Spleen (tissue), 11 donors: ENCODE results near the gene EFCAB11. TPM values are rescaled to one million over a fixed set of nuclear protein-coding genes. Genes with fewer than 3 reads are reported as not detected.

Experiments used
- DNase-seq: peaks from one replicate; pipeline ENCODE4 v3.0.0-alpha.2; 2020
- H3K27ac ChIP-seq, 8 donors: fragments of 200-600 bp; sonication (generic) in 7 of 8; 1 replicate in 4 of 8; 2 replicates in 4 of 8; pipeline versions ENCODE4 v1.5.0 to v1.8.0; 2016 to 2021; ENCODE audit warnings: inconsistent platforms in 4 of 8, mild to moderate bottlenecking in 4 of 8, moderate library complexity in 1 of 8
- H3K27me3 ChIP-seq, 7 donors: fragments of 200-600 bp; sonication (generic) in 6 of 7; replicated peaks in 1 of 7; 1 replicate in 4 of 7; 2 replicates in 3 of 7; pipeline versions ENCODE4 v1.5.0 to v1.8.0; 2016 to 2021; ENCODE audit warnings: inconsistent platforms in 3 of 7, mild to moderate bottlenecking in 1 of 7
- H3K36me3 ChIP-seq, 6 donors: fragments of 200-600 bp; sonication (generic) in 5 of 6; 1 replicate in 4 of 6; 2 replicates in 2 of 6; pipeline versions ENCODE4 v1.5.0 to v1.8.0; 2016 to 2021; ENCODE audit warnings: inconsistent platforms in 2 of 6
- H3K4me1 ChIP-seq, 6 donors: fragments of 200-600 bp; sonication (generic) in 5 of 6; 1 replicate in 3 of 6; 2 replicates in 3 of 6; pipeline versions ENCODE4 v1.5.0 to v1.8.0; 2016 to 2021; ENCODE audit warnings: inconsistent platforms in 3 of 6
- H3K4me3 ChIP-seq, 8 donors: fragments of 200-600 bp; sonication (generic) in 7 of 8; 1 replicate in 4 of 8; 2 replicates in 4 of 8; pipeline versions ENCODE4 v1.5.0 to v1.8.0; 2016 to 2021; ENCODE audit warnings: inconsistent platforms in 4 of 8, mild to moderate bottlenecking in 4 of 8, moderate library complexity in 2 of 8
- H3K9me3 ChIP-seq, 8 donors: fragments of 200-600 bp; sonication (generic) in 7 of 8; 1 replicate in 4 of 8; 2 replicates in 4 of 8; pipeline versions ENCODE4 v1.5.0 to v1.8.0; 2016 to 2021; ENCODE audit warnings: inconsistent platforms in 4 of 8
- CTCF ChIP-seq, 11 experiments: fragments of 200-600 bp in 7 of 11; fragments of 450-650 bp in 4 of 11; sonication (generic) in 4 of 11; IDR thresholded peaks in 8 of 11; conservative IDR thresholded peaks in 3 of 11; 1 replicate in 7 of 11; 2 replicates in 4 of 11; pipeline versions ENCODE4 v1.4.0 to v1.8.0; 2016 to 2021; ENCODE audit warnings: antibody characterized with exemption in 11 of 11, inconsistent platforms in 4 of 11, mild to moderate bottlenecking in 1 of 11
- POLR2A ChIP-seq, 3 donors: fragments of 450-650 bp; IDR thresholded peaks; one replicate each; pipeline ENCODE4 v1.5.1; 2017; ENCODE audit warnings: antibody characterized with exemption in 3 of 3, mild to moderate bottlenecking in 1 of 3
- POLR2AphosphoS5 ChIP-seq, 3 donors: sonication (generic); formaldehyde crosslinking; IDR thresholded peaks; one replicate each; pipeline ENCODE4 v1.5.1; 2017; ENCODE audit warnings: antibody characterized with exemption in 3 of 3
- WGBS, 5 donors: extraction: QIAGEN DNeasy Blood & Tissue Kit in 3 of 5; methylation state at CpG; one replicate each; pipeline versions ENCODE4 v1.1.5 to v1.1.7; 2013 to 2018; 5-methylcytosine and 5-hydroxymethylcytosine counted together
- intact Hi-C: fragments of 100-400 bp; cut with DNase I; formaldehyde crosslinking; loops from one replicate; pipeline ENCODE4 v1.15.0; 2023; ENCODE audit warnings: low total_unique reads
- polyA plus RNA-seq, 3 donors: library from polyadenylated mRNA; stranded (reverse); fragments of 200-250 nt; gene quantifications; one replicate each; pipeline ENCODE4 v1.2.1, GENCODE V29; 2013
- total RNA-seq, 7 donors: library from RNA; depleted of rRNA in 3 of 7; stranded (reverse); fragments of >200 nt in 3 of 7; fragmentation: NEBNext Ultra II Directional in 4 of 7; extraction: Animal tissue kit (Norgen Biotek cat#: 25700) in 4 of 7; gene quantifications; one replicate each; pipeline versions ENCODE4 v1.1.0 to v1.2.1, GENCODE V29; 2016 to 2021
- donor health status: healthy with polysubstance abuse.
- donor health status: DM: no; HTN: no; CAD: no; lungs with moderate emphysema.
- donor health status: DM: no; HTN: no; CAD: no.
- donor health status: Bipolar disorder and iron deficiency.
- donor health status: healthy.
- donor health status: DM: no; HTN: no; CAD: no.
- donor health status: DM: yes; HTN: yes; CAD: no.

The EFCAB11 gene
- total and polyA plus RNA-seq, 10 donors: 2.5 to 13.7 (median 7.4) TPM

GRCh38 chr14:89965839-89966238 lies 11.3 kb upstream of the EFCAB11 start:
- Histone ChIP-seq H3K27ac (no peak overlapping the region), H3K9me3 (no peaks in the 10 kb centered on the region), H3K36me3 (peaks cover 0 to 88% (median 44%) of the 10 kb centered on the region in 6 donors), H3K4me1 (peaks cover 0 to 5% (median under 1%) of the 10 kb centered on the region in 6 donors), H3K4me3 (no peak overlapping the region), H3K27me3 (no peaks in the 10 kb centered on the region)
- TF ChIP-seq CTCF (IDR thresholded peaks at IDR 0.05 in 8 of 11, conservative IDR thresholded peaks at IDR 0.05 in 3 of 11) (no peak), POLR2A (IDR thresholded peaks at IDR 0.05) (no peak), POLR2AphosphoS5 (IDR thresholded peaks at IDR 0.05) (no peak)
- DNase-seq: no peak
- WGBS, 5 donors: 95 to 100% (median 97%) methylated on average over 1 of the region's 1 CpG
- intact Hi-C loops: no loop called here

GRCh38 chr14:89963288-89963978 lies 8.9 kb upstream of the EFCAB11 start:
- intact Hi-C loops: no loop called here
- TF ChIP-seq CTCF (IDR thresholded peaks at IDR 0.05 in 8 of 11, conservative IDR thresholded peaks at IDR 0.05 in 3 of 11) (no peak), POLR2AphosphoS5 (IDR thresholded peaks at IDR 0.05) (no peak), POLR2A (IDR thresholded peaks at IDR 0.05) (no peak)
- peaks cover 0 to 74% (median 29%) of the 10 kb centered on the region in 6 donors for H3K36me3 ChIP-seq

GRCh38 chr14:89960914-89961313 lies 6.4 kb upstream of the EFCAB11 start:
- Histone ChIP-seq H3K27me3 (no peaks in the 10 kb centered on the region), H3K4me1 (peaks cover 9 to 49% (median 27%) of the 10 kb centered on the region in 6 donors), H3K4me3 (no peak overlapping the region), H3K9me3 (no peaks in the 10 kb centered on the region), H3K36me3 (peaks cover 0 to 58% (median 16%) of the 10 kb centered on the region in 6 donors), H3K27ac (no peak overlapping the region)
- DNase-seq: no peak
- WGBS, 5 donors: 85 to 97% (median 90%) methylated on average over 3 of the region's 3 CpGs
- TF ChIP-seq POLR2A (IDR thresholded peaks at IDR 0.05) (no peak), POLR2AphosphoS5 (IDR thresholded peaks at IDR 0.05) (no peak), CTCF (IDR thresholded peaks at IDR 0.05 in 8 of 11, conservative IDR thresholded peaks at IDR 0.05 in 3 of 11) (no peak)
- intact Hi-C loops: no loop called here

More at GRCh38 chr14:89963288-89963978, 8.9 kb upstream of the EFCAB11 start:
- Histone ChIP-seq H3K27ac (no peak overlapping the region), H3K4me1 (peaks cover 0 to 27% (median 8%) of the 10 kb centered on the region in 6 donors), H3K27me3 (no peaks in the 10 kb centered on the region), H3K9me3 (no peaks in the 10 kb centered on the region), H3K4me3 (no peak overlapping the region)
- DNase-seq: no peak
- 90 to 96% (median 96%) methylated on average over 10 of the region's 10 CpGs for WGBS, 5 donors

GRCh38 chr14:89959853-89960445 lies 5.4 kb upstream of the EFCAB11 start:
- 46 to 72% (median 57%) methylated on average over 3 of the region's 3 CpGs for WGBS, 5 donors
- TF ChIP-seq CTCF (IDR thresholded peaks at IDR 0.05 in 8 of 11, conservative IDR thresholded peaks at IDR 0.05 in 3 of 11): no peak
- TF ChIP-seq POLR2AphosphoS5 (IDR thresholded peaks at IDR 0.05): no peak
- no peak for TF ChIP-seq POLR2A (IDR thresholded peaks at IDR 0.05)
- H3K9me3 ChIP-seq: no peaks in the 10 kb centered on the region
- intact Hi-C loops: no loop called here
- no peak overlapping the region for H3K27ac ChIP-seq
- no peak overlapping the region for H3K4me3 ChIP-seq
- no peaks in the 10 kb centered on the region for H3K27me3 ChIP-seq
- H3K36me3 ChIP-seq: peaks cover 0 to 49% (median 16%) of the 10 kb centered on the region in 6 donors
- no peak for DNase-seq
- peaks cover 9 to 49% (median 27%) of the 10 kb centered on the region in 6 donors for H3K4me1 ChIP-seq
